OCI-LY3 (cell line): ENCODE measurements around the gene ISCA1.

Source experiments
- CTCF ChIP-seq: fragments of 200-600, 300-600 bp; sonication (generic); IDR thresholded peaks from 2 replicates; pipeline ENCODE4 v1.5.1; 2014; ENCODE audit warnings: antibody characterized with exemption, low read length, low read depth
- EZH2phosphoT487 ChIP-seq: fragments of 200-600 bp; shearing (Covaris generic); IDR thresholded peaks from 2 replicates; pipeline ENCODE4 v1.6.1; 2018; ENCODE audit warnings: antibody characterized with exemption, mixed run types, low read depth

- TF ChIP-seq CTCF: peak; percentile 68
- TF ChIP-seq EZH2phosphoT487: no peak
These were observed 4.7 kb upstream of the ISCA1 start for GRCh38 chr9:86287013-86287412.
